Astrocyte of the cerebellum (primary cell): ENCODE results near the gene MAPK7.

Experiments used
- DNase-seq: peaks from one replicate; pipeline ENCODE4 v3.0.0-alpha.2; 2011; ENCODE audit warnings: low read depth
- H3K4me3 ChIP-seq: 2 replicates; pipeline ENCODE4 v1.5.1; 2011; ENCODE audit warnings: mild to moderate bottlenecking, low read depth, low read length, moderate library complexity
- CTCF ChIP-seq: IDR thresholded peaks from 2 replicates; pipeline ENCODE4 v1.5.1; 2012; ENCODE audit warnings: low read length, low read depth, moderate library complexity, mild to moderate bottlenecking; ENCODE audit errors: missing control alignments
- in situ Hi-C: cut with HindIII; loops from 2 replicates; pipeline ENCODE4 v1.10.0; 2017; ENCODE audit warnings: low sequenced_read_pairs

Gene MAPK7

GRCh38 chr17:19383681-19384470 is 5.6 kb downstream of the MAPK7 start:
- TF ChIP-seq CTCF, result no peak
- in situ Hi-C loops, result no loop called here
- DNase-seq, result no peak
- H3K4me3 ChIP-seq, result no peak overlapping the region

GRCh38 chr17:19384723-19385391 is 6.6 kb downstream of the MAPK7 start:
- peak overlapping the region; percentile 14 for H3K4me3 ChIP-seq
- DNase-seq, result no peak
- no peak for TF ChIP-seq CTCF
- in situ Hi-C loops, result no loop called here

GRCh38 chr17:19385521-19385983 is 7.3 kb downstream of the MAPK7 start:
- peak overlapping the region; percentile 51 for H3K4me3 ChIP-seq
- no peak for DNase-seq
- no peak for TF ChIP-seq CTCF
- in situ Hi-C loops, result no loop called here

GRCh38 chr17:19386051-19386929 is 8.0 kb downstream of the MAPK7 start:
- peak; percentile 26 for DNase-seq
- TF ChIP-seq CTCF, result no peak
- in situ Hi-C loops, result no loop called here
- peak overlapping the region; percentile 51 for H3K4me3 ChIP-seq

- peak within 1 kb of the TSS; percentile 51 for H3K4me3 ChIP-seq
- no peak for TF ChIP-seq CTCF
- in situ Hi-C loops, result no loop called here
- peak; percentile 83 for DNase-seq
Observed at GRCh38 chr17:19386974-19387920, 8.9 kb downstream of the MAPK7 start, which contains the start of gene MFAP4. MFAP4 (minus strand) TSS chr17:19387190; CDS start chr17:19387155, 35 bp downstream.
